H9 (cell line): ENCODE results near the gene PHF24. TPM values are rescaled to one million over a fixed set of nuclear protein-coding genes. Genes with fewer than 3 reads are reported as not detected.

ENCODE experiments used
- DNase-seq: peaks from one replicate; pipeline ENCODE4 v3.0.0-alpha.2; 2017
- H2AFZ ChIP-seq: one replicate; pipeline ENCODE4 v1.6.1; 2013; ENCODE audit warnings: mild to moderate bottlenecking, low read length, control low read depth, moderate library complexity
- H2AK5ac ChIP-seq: 2 replicates; pipeline ENCODE4 v1.6.1; 2013; ENCODE audit warnings: low read length, control low read depth, mixed read lengths; ENCODE audit not compliant: insufficient read length
- H2BK120ac ChIP-seq: one replicate; pipeline ENCODE4 v1.6.1; 2013; ENCODE audit warnings: low read depth, mild to moderate bottlenecking, low read length, control low read depth, inconsistent platforms; ENCODE audit not compliant: poor library complexity, severe bottlenecking
- H2BK12ac ChIP-seq: 2 replicates; pipeline ENCODE4 v1.6.1; 2013; ENCODE audit warnings: low read length, control low read depth, mixed read lengths, low read depth; ENCODE audit not compliant: insufficient read length
- H2BK15ac ChIP-seq: 2 replicates; pipeline ENCODE4 v1.6.1; 2013; ENCODE audit warnings: low read depth, low read length, control low read depth
- H2BK20ac ChIP-seq: one replicate; pipeline ENCODE4 v1.6.1; 2013; ENCODE audit warnings: low read depth, mild to moderate bottlenecking, low read length, control low read depth, inconsistent platforms; ENCODE audit not compliant: poor library complexity, severe bottlenecking
- H2BK5ac ChIP-seq: 2 replicates; pipeline ENCODE4 v1.6.1; 2013; ENCODE audit warnings: low read length, control low read depth, mixed read lengths; ENCODE audit not compliant: insufficient read length
- H3K14ac ChIP-seq: 2 replicates; pipeline ENCODE4 v1.6.1; 2013; ENCODE audit warnings: low read length, control low read depth; ENCODE audit not compliant: insufficient read depth
- H3K18ac ChIP-seq: 2 replicates; pipeline ENCODE4 v1.6.1; 2013; ENCODE audit warnings: low read depth, mild to moderate bottlenecking, mixed read lengths, low read length, control low read depth; ENCODE audit not compliant: insufficient read length
- H3K23ac ChIP-seq: 2 replicates; pipeline ENCODE4 v1.6.1; 2013; ENCODE audit warnings: low read length, control low read depth, mixed read lengths, low read depth; ENCODE audit not compliant: insufficient read length
- H3K23me2 ChIP-seq: 2 replicates; pipeline ENCODE4 v1.6.1; 2013; ENCODE audit warnings: low read depth, mild to moderate bottlenecking, mixed read lengths, low read length, control low read depth; ENCODE audit not compliant: insufficient read length, poor library complexity, severe bottlenecking
- H3K27ac ChIP-seq: 2 replicates; pipeline ENCODE4 v1.5.1; 2013; ENCODE audit warnings: low read length, control low read depth, mixed read lengths, low read depth; ENCODE audit not compliant: insufficient read length
- H3K27me3 ChIP-seq: 2 replicates; pipeline ENCODE4 v1.6.1; 2013; ENCODE audit warnings: low read length, control low read depth, inconsistent platforms; ENCODE audit not compliant: insufficient read depth
- H3K4ac ChIP-seq: 2 replicates; pipeline ENCODE4 v1.6.1; 2013; ENCODE audit warnings: low read depth, mild to moderate bottlenecking, control low read depth, inconsistent platforms, low read length, moderate library complexity
- H3K4me1 ChIP-seq: 2 replicates; pipeline ENCODE4 v1.6.1; 2013; ENCODE audit warnings: low read length, control low read depth, inconsistent platforms; ENCODE audit not compliant: insufficient read depth
- H3K4me2 ChIP-seq: 2 replicates; pipeline ENCODE4 v1.6.1; 2013; ENCODE audit warnings: low read length, control low read depth, mixed read lengths; ENCODE audit not compliant: insufficient read length, insufficient read depth
- H3K56ac ChIP-seq: 2 replicates; pipeline ENCODE4 v1.6.1; 2013; ENCODE audit warnings: low read depth, mild to moderate bottlenecking, mixed read lengths, low read length, control low read depth; ENCODE audit not compliant: insufficient read length
- H3K79me1 ChIP-seq: 2 replicates; pipeline ENCODE4 v1.6.1; 2013; ENCODE audit warnings: low read depth, mild to moderate bottlenecking, moderate library complexity, low read length, control low read depth, inconsistent platforms; ENCODE audit not compliant: insufficient read depth, poor library complexity, severe bottlenecking
- H3K79me2 ChIP-seq: 2 replicates; pipeline ENCODE4 v1.6.1; 2013; ENCODE audit warnings: low read length, control low read depth, inconsistent platforms; ENCODE audit not compliant: insufficient read depth
- H3K9ac ChIP-seq: 2 replicates; pipeline ENCODE4 v1.6.1; 2013; ENCODE audit warnings: low read length, control low read depth, mixed read lengths; ENCODE audit not compliant: insufficient read length; ENCODE audit errors: extremely low read depth
- H3K9me3 ChIP-seq: one replicate; pipeline ENCODE4 v1.6.1; 2013; ENCODE audit warnings: low read depth, low read length, inconsistent platforms; ENCODE audit not compliant: control insufficient read depth
- H3T11ph ChIP-seq: one replicate; pipeline ENCODE4 v1.6.1; 2013; ENCODE audit warnings: mild to moderate bottlenecking, low read length, control low read depth, inconsistent platforms
- H4K20me1 ChIP-seq: one replicate; pipeline ENCODE4 v1.6.1; 2013; ENCODE audit not compliant: control insufficient read depth, insufficient read length, insufficient read depth
- H4K5ac ChIP-seq: 2 replicates; pipeline ENCODE4 v1.6.1; 2013; ENCODE audit warnings: low read depth, mild to moderate bottlenecking, mixed read lengths, low read length, control low read depth; ENCODE audit not compliant: insufficient read length
- H4K8ac ChIP-seq: replicated peaks from 2 replicates; pipeline ENCODE4 v1.6.1; 2013; ENCODE audit warnings: low read length, control low read depth, mixed read lengths, low read depth; ENCODE audit not compliant: insufficient read length
- H4K91ac ChIP-seq: 2 replicates; pipeline ENCODE4 v1.6.1; 2013; ENCODE audit warnings: low read depth, mild to moderate bottlenecking, moderate library complexity, mixed read lengths, low read length, control low read depth; ENCODE audit not compliant: insufficient read length
- H3K27ac Mint-ChIP-seq, 3 experiments: 2 replicates in 2 of 3; 3 replicates in 1 of 3; pipeline ENCODE4 v1.8.0; 2020 to 2021; ENCODE audit warnings: mixed read lengths in 3 of 3, mild to moderate bottlenecking in 1 of 3, moderate library complexity in 1 of 3
- H3K27me3 Mint-ChIP-seq: 2 replicates; pipeline ENCODE4 v1.8.0; 2021; ENCODE audit warnings: low read depth, mild to moderate bottlenecking, moderate library complexity, mixed read lengths
- H3K36me3 Mint-ChIP-seq, 3 experiments: 2 replicates in 2 of 3; 3 replicates in 1 of 3; pipeline ENCODE4 v1.8.0; 2020 to 2021; ENCODE audit warnings: low read depth in 3 of 3, mixed read lengths in 3 of 3; ENCODE audit not compliant: insufficient read depth in 1 of 3
- H3K4me1 Mint-ChIP-seq, 2 experiments: 2 replicates each; pipeline ENCODE4 v1.8.0; 2020; ENCODE audit warnings: mixed read lengths in 2 of 2
- H3K4me3 Mint-ChIP-seq, 2 experiments: 2 replicates in 1 of 2; 3 replicates in 1 of 2; pipeline ENCODE4 v1.8.0; 2020 to 2021; ENCODE audit warnings: mild to moderate bottlenecking in 2 of 2, mixed read lengths in 2 of 2, moderate library complexity in 1 of 2
- H3K9me3 Mint-ChIP-seq, 2 experiments: 2 replicates in 1 of 2; 3 replicates in 1 of 2; pipeline ENCODE4 v1.8.0; 2020; ENCODE audit warnings: mild to moderate bottlenecking in 2 of 2, mixed read lengths in 2 of 2, moderate library complexity in 1 of 2
- WGBS: extraction: QIAGEN DNeasy Blood & Tissue Kit; methylation state at CpG from one replicate; pipeline ENCODE4 v1.1.7; 2013; ENCODE audit warnings: missing lambda C conversion rate, low lambda C conversion rate, mixed read lengths; ENCODE audit not compliant: insufficient read length; ENCODE audit errors: extremely low coverage; 5-methylcytosine and 5-hydroxymethylcytosine counted together
- total RNA-seq: library from RNA; stranded (reverse); gene quantifications from 2 replicates; pipeline ENCODE4 v1.2.1, GENCODE V29; 2021
- TF ChIP-seq, protein P1 (sequence below): fragments of 200-600 bp; sonication (generic); conservative IDR thresholded peaks from 3 replicates; pipeline ENCODE4 v1.8.0; 2021; ENCODE audit warnings: antibody characterized with exemption, mild to moderate bottlenecking

Gene PHF24
- total RNA-seq, 1 experiment from 2014 or later, result 0.24 TPM

GRCh38 chr9:35010351-35010958 is 52.4 kb downstream of the PHF24 start:
- H2BK5ac ChIP-seq, result no peak overlapping the region
- H3K27me3 ChIP-seq, result no peaks in the 10 kb centered on the region
- no peak overlapping the region for H3T11ph ChIP-seq
- no peaks in the 10 kb centered on the region for H4K20me1 ChIP-seq
- H3K4me3 Mint-ChIP-seq, result no peak overlapping the region
- H3K27me3 Mint-ChIP-seq, result no peaks in the 10 kb centered on the region; the same call in 1 of the 2 replicates
- no peak overlapping the region for H2BK15ac ChIP-seq
- H3K18ac ChIP-seq, result no peak overlapping the region
- H3K4ac ChIP-seq, result no peak overlapping the region
- H2BK20ac ChIP-seq, result no peak overlapping the region
- no peak overlapping the region for H4K8ac ChIP-seq
- no peak overlapping the region for H2AFZ ChIP-seq
- H3K27ac ChIP-seq, result no peak overlapping the region
- H3K9ac ChIP-seq, result no peak overlapping the region
- H3K79me1 ChIP-seq, result no peaks in the 10 kb centered on the region
- H2BK120ac ChIP-seq, result no peak overlapping the region
- no peak overlapping the region for H3K27ac Mint-ChIP-seq
- H3K79me2 ChIP-seq, result no peaks in the 10 kb centered on the region
- no peak overlapping the region for H2BK12ac ChIP-seq
- peaks cover 7% of the 10 kb centered on the region for H3K9me3 ChIP-seq
- peaks cover 2 to 8% of the 10 kb centered on the region in 2 experiments; a peak in 3 of 4 replicates for H3K4me1 Mint-ChIP-seq
- no peak overlapping the region for H4K91ac ChIP-seq
- no peak overlapping the region for H4K5ac ChIP-seq
- no peak for DNase-seq
- no peaks in the 10 kb centered on the region for H3K23me2 ChIP-seq
- peaks cover 27 to 50% of the 10 kb centered on the region in 2 experiments for H3K9me3 Mint-ChIP-seq
- no peak overlapping the region for H2AK5ac ChIP-seq
- no peak overlapping the region for H3K4me2 ChIP-seq
- H3K14ac ChIP-seq, result no peak overlapping the region
- H3K36me3 Mint-ChIP-seq, result peaks cover 26 to 41% (median 39%) of the 10 kb centered on the region in 3 experiments
- no peaks in the 10 kb centered on the region for H3K4me1 ChIP-seq
- H3K23ac ChIP-seq, result no peak overlapping the region
- TF ChIP-seq, protein P1, sequence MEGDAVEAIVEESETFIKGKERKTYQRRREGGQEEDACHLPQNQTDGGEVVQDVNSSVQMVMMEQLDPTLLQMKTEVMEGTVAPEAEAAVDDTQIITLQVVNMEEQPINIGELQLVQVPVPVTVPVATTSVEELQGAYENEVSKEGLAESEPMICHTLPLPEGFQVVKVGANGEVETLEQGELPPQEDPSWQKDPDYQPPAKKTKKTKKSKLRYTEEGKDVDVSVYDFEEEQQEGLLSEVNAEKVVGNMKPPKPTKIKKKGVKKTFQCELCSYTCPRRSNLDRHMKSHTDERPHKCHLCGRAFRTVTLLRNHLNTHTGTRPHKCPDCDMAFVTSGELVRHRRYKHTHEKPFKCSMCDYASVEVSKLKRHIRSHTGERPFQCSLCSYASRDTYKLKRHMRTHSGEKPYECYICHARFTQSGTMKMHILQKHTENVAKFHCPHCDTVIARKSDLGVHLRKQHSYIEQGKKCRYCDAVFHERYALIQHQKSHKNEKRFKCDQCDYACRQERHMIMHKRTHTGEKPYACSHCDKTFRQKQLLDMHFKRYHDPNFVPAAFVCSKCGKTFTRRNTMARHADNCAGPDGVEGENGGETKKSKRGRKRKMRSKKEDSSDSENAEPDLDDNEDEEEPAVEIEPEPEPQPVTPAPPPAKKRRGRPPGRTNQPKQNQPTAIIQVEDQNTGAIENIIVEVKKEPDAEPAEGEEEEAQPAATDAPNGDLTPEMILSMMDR, result no peak
- no CpG with 5 or more reads among the region's 3 CpGs for WGBS
- H3K56ac ChIP-seq, result no peak overlapping the region
